Endothelial cell of umbilical vein (primary cell): ENCODE data around the gene TUBB8B.
"Not testable (repeated sequence)": the region's sequence is repeated elsewhere in the genome, so short reads cannot be mapped to it uniquely, and the experiment has no call there.

Experiments
- CTCF ChIP-seq, 2 donors: IDR thresholded peaks; 1 replicate in 1 of 2; 2 replicates in 1 of 2; pipeline ENCODE4 v1.5.1; 2011; ENCODE audit warnings: low read length in 2 of 2, mild to moderate bottlenecking in 2 of 2, moderate library complexity in 2 of 2, control low read depth in 1 of 2, inconsistent platforms in 1 of 2, low read depth in 1 of 2; ENCODE audit not compliant: insufficient read depth in 1 of 2; ENCODE audit errors: extremely low read depth in 1 of 2
- EZH2 ChIP-seq: IDR thresholded peaks from 2 replicates; pipeline ENCODE4 v1.6.1; 2012; ENCODE audit warnings: borderline replicate concordance, low read depth, mild to moderate bottlenecking, moderate library complexity, low read length, inconsistent platforms; ENCODE audit not compliant: severe bottlenecking
- GATA2 ChIP-seq: IDR thresholded peaks from 2 replicates; pipeline ENCODE4 v1.7.0; 2011; ENCODE audit warnings: low read depth, mild to moderate bottlenecking, moderate library complexity, mixed read lengths, low read length; ENCODE audit not compliant: insufficient read length, insufficient read depth
- JUN ChIP-seq: IDR thresholded peaks from 2 replicates; pipeline ENCODE4 v1.6.1; 2011; ENCODE audit warnings: borderline replicate concordance, low read depth; ENCODE audit not compliant: insufficient read length, insufficient read depth
- POLR2A ChIP-seq: IDR thresholded peaks from 2 replicates; pipeline ENCODE4 v1.6.1; 2012; ENCODE audit warnings: low read depth, mild to moderate bottlenecking, control low read depth, low read length
- POLR2AphosphoS5 ChIP-seq: IDR thresholded peaks from 2 replicates; pipeline ENCODE4 v1.6.1; 2012; ENCODE audit warnings: low read depth, mild to moderate bottlenecking, control low read depth, low read length, moderate library complexity; ENCODE audit not compliant: insufficient read depth

DNA sequence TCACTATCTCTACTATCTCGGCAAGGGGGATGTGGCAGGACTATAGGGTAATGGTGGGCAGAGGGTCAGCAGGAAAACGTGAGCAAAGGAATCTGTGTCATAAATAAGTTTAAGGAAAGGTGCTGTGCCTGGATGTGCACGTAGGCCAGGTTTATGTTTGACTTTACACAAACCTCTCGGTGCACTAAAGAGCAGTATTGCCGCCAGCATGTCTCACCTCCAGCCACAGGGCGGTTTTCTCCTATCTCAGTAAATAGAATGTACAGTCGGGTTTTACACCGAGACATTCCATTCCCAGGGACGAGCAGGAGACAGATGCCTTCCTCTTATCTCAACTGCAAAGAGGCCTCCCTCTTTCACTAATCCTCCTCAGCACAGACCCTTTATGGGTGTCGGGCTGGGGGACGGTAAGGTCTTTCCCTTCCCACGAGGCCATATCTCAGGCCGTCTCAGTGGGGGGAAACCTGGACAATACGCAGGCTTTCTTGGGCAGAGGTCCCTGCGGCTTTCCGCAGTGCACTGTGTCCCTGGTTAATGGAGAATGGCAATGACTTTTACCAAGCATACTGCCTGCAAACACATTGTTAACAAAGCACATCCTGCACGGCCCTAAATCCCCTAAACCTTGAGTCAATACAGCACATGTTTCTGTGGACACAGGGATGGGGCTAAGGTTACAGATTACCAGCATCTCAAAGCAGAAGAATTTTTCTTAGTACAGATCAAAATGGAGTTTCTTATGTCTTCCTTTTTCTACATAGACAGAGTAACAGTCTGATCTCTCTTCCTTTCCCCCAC is 41.2 kb upstream of the TUBB8B start:
- TF ChIP-seq EZH2; POLR2A; CTCF (IDR thresholded peaks at IDR 0.05; ENCODE audit: extremely low read depth in 1 of 2, insufficient read depth in 1 of 2, low read depth in 1 of 2, low read length in 2 of 2); POLR2AphosphoS5; GATA2; JUN: not testable (repeated sequence)
